CD14-positive monocyte (primary cell): ENCODE measurements around the gene HSPG2. TPM values are rescaled to one million over a fixed set of nuclear protein-coding genes. Genes with fewer than 3 reads are reported as not detected.

Source experiments
- DNase-seq, 3 donors: peaks; one replicate each; pipeline ENCODE4 v3.0.0-alpha.2; 2011 to 2022
- H2AFZ ChIP-seq: 2 replicates; pipeline ENCODE4 v1.6.0; 2012; ENCODE audit warnings: mild to moderate bottlenecking, low read depth, low read length, inconsistent platforms; ENCODE audit not compliant: insufficient read depth, poor library complexity, severe bottlenecking
- H3K27ac ChIP-seq, 2 donors: 1 replicate in 1 of 2; 2 replicates in 1 of 2; pipeline ENCODE4 v1.5.1; 2012 to 2013; ENCODE audit warnings: low read length in 2 of 2, control low read depth in 1 of 2, inconsistent platforms in 1 of 2, low read depth in 1 of 2, mild to moderate bottlenecking in 1 of 2
- H3K27me3 ChIP-seq, 2 donors: one replicate each; pipeline versions ENCODE4 v1.6.0 to v1.6.1; 2011 to 2013; ENCODE audit warnings: low read length in 2 of 2; ENCODE audit not compliant: control insufficient read depth in 2 of 2, insufficient read depth in 2 of 2
- H3K36me3 ChIP-seq, 2 donors: replicated peaks in 1 of 2; 1 replicate in 1 of 2; 2 replicates in 1 of 2; pipeline versions ENCODE4 v1.5.1 to v1.6.1; 2012 to 2013; ENCODE audit warnings: low read length in 2 of 2, control low read depth in 1 of 2, inconsistent platforms in 1 of 2, mild to moderate bottlenecking in 1 of 2; ENCODE audit not compliant: insufficient read depth in 2 of 2, control insufficient read depth in 1 of 2
- H3K4me1 ChIP-seq, 2 donors: 1 replicate in 1 of 2; 2 replicates in 1 of 2; pipeline versions ENCODE4 v1.5.1 to v1.6.1; 2012 to 2013; ENCODE audit warnings: low read length in 2 of 2, control low read depth in 1 of 2, inconsistent platforms in 1 of 2, mild to moderate bottlenecking in 1 of 2, moderate library complexity in 1 of 2; ENCODE audit not compliant: insufficient read depth in 2 of 2, control insufficient read depth in 1 of 2
- H3K4me2 ChIP-seq: replicated peaks from 2 replicates; pipeline ENCODE3; 2012; ENCODE audit warnings: low read length, moderate library complexity, mild to moderate bottlenecking; ENCODE audit not compliant: poor library complexity, severe bottlenecking; ENCODE audit errors: extremely low read depth
- H3K4me3 ChIP-seq, 3 experiments: fragments of 200-600 bp in 1 of 3; sonication (generic) in 1 of 3; replicated peaks in 1 of 3; 1 replicate in 2 of 3; 2 replicates in 1 of 3; pipeline ENCODE4 v1.5.1; 2011 to 2013; ENCODE audit warnings: low read length in 3 of 3, mild to moderate bottlenecking in 3 of 3, control low read depth in 2 of 3, low read depth in 2 of 3, inconsistent platforms in 1 of 3, moderate library complexity in 1 of 3
- H3K79me2 ChIP-seq: 2 replicates; pipeline ENCODE4 v1.6.0; 2012; ENCODE audit warnings: mild to moderate bottlenecking, control low read depth, inconsistent platforms, low read length, moderate library complexity; ENCODE audit not compliant: insufficient read depth
- H3K9ac ChIP-seq: 2 replicates; pipeline ENCODE4 v1.6.0; 2017; ENCODE audit warnings: low read length, mild to moderate bottlenecking; ENCODE audit not compliant: insufficient read depth, poor library complexity, severe bottlenecking
- H3K9me3 ChIP-seq, 2 donors: replicated peaks in 1 of 2; 1 replicate in 1 of 2; 2 replicates in 1 of 2; pipeline versions ENCODE4 v1.5.1 to v1.6.1; 2012 to 2013; ENCODE audit warnings: low read length in 2 of 2, control low read depth in 1 of 2; ENCODE audit not compliant: control insufficient read depth in 1 of 2, insufficient read depth in 1 of 2
- H4K20me1 ChIP-seq: 2 replicates; pipeline ENCODE4 v1.6.0; 2012; ENCODE audit warnings: mild to moderate bottlenecking, low read length, control low read depth, moderate library complexity; ENCODE audit not compliant: insufficient read depth
- H3K27ac Mint-ChIP-seq, 7 donors: one replicate each; pipeline ENCODE4 v1.8.0; 2020; ENCODE audit warnings: mild to moderate bottlenecking in 7 of 7, mixed read lengths in 7 of 7, moderate library complexity in 6 of 7, inconsistent platforms in 2 of 7
- H3K27me3 Mint-ChIP-seq, 3 donors: one replicate each; pipeline ENCODE4 v1.8.0; 2021 to 2022; ENCODE audit warnings: low read depth in 3 of 3, mild to moderate bottlenecking in 3 of 3, mixed read lengths in 3 of 3, moderate library complexity in 3 of 3, inconsistent platforms in 1 of 3
- H3K36me3 Mint-ChIP-seq, 2 donors: one replicate each; pipeline ENCODE4 v1.8.0; 2020; ENCODE audit warnings: mixed read lengths in 2 of 2, inconsistent platforms in 1 of 2, mild to moderate bottlenecking in 1 of 2
- H3K4me1 Mint-ChIP-seq: one replicate; pipeline ENCODE4 v1.8.0; 2020; ENCODE audit warnings: mild to moderate bottlenecking, mixed read lengths
- H3K4me3 Mint-ChIP-seq, 2 donors: one replicate each; pipeline ENCODE4 v1.8.0; 2020; ENCODE audit warnings: mild to moderate bottlenecking in 2 of 2, mixed read lengths in 2 of 2, moderate library complexity in 1 of 2
- H3K9me3 Mint-ChIP-seq, 7 donors: one replicate each; pipeline ENCODE4 v1.8.0; 2020 to 2022; ENCODE audit warnings: mixed read lengths in 7 of 7, mild to moderate bottlenecking in 6 of 7, moderate library complexity in 6 of 7, inconsistent platforms in 2 of 7
- WGBS: methylation state at CpG from one replicate; pipeline ENCODE4 v1.1.5; 2013; ENCODE audit warnings: missing lambda C conversion rate; ENCODE audit not compliant: insufficient coverage; 5-methylcytosine and 5-hydroxymethylcytosine counted together
- intact Hi-C, 2 donors: fragments of 100-400 bp; cut with micrococcal nuclease; formaldehyde crosslinking; loops; one replicate each; pipeline versions ENCODE4 v1.15.0 to v1.15.1; 2023
- polyA plus RNA-seq, 3 donors: library from polyadenylated mRNA; depleted of rRNA in 1 of 3; unstranded in 2 of 3; stranded (reverse) in 1 of 3; fragments of 300-500 nt in 2 of 3; fragments of >200 nt in 1 of 3; fragmentation: Illumina TruSeq in 2 of 3; gene quantifications; 1 replicate in 2 of 3; 2 replicates in 1 of 3; pipeline ENCODE4 v1.2.3, GENCODE V29; 2012 to 2021
- TF ChIP-seq, protein P1 (sequence below): fragments of 200-600 bp; IDR thresholded peaks from one replicate; pipeline ENCODE4 v1.8.0; 2022; ENCODE audit warnings: antibody characterized with exemption, mild to moderate bottlenecking

The HSPG2 gene
- polyA plus RNA-seq, 3 donors, result 0.44 TPM; not detected in 2

DNA sequence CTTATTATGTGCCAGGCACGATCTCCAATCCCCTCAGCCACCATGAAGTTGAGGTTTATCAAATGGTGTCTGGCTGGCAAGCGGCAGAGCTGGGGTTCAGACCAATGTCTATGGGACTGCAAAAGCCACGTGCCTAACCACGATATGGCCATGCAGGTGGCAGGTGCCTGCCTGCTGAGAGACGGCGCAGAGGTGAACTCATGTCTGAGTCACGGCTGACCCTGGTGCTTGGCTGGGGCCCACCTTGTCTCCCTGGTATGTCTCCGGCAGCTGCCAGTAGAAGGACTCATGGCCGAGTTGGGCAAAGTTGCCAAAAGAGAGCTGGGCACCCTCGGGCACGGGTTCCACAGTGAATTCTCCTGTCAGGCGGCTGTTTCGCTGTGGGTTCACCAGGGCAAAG is 65.2 kb downstream of the HSPG2 start:
- no peaks in the 10 kb centered on the region for H3K9me3 Mint-ChIP-seq
- H4K20me1 ChIP-seq, result no peaks in the 10 kb centered on the region
- no peaks in the 10 kb centered on the region for H3K4me1 Mint-ChIP-seq
- H3K9me3 ChIP-seq, result no peaks in the 10 kb centered on the region
- H3K27ac ChIP-seq, result no peak overlapping the region
- no peaks in the 10 kb centered on the region for H3K36me3 Mint-ChIP-seq
- no peak overlapping the region for H3K4me2 ChIP-seq
- TF ChIP-seq, protein P1, sequence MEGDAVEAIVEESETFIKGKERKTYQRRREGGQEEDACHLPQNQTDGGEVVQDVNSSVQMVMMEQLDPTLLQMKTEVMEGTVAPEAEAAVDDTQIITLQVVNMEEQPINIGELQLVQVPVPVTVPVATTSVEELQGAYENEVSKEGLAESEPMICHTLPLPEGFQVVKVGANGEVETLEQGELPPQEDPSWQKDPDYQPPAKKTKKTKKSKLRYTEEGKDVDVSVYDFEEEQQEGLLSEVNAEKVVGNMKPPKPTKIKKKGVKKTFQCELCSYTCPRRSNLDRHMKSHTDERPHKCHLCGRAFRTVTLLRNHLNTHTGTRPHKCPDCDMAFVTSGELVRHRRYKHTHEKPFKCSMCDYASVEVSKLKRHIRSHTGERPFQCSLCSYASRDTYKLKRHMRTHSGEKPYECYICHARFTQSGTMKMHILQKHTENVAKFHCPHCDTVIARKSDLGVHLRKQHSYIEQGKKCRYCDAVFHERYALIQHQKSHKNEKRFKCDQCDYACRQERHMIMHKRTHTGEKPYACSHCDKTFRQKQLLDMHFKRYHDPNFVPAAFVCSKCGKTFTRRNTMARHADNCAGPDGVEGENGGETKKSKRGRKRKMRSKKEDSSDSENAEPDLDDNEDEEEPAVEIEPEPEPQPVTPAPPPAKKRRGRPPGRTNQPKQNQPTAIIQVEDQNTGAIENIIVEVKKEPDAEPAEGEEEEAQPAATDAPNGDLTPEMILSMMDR, result no peak
- H3K9ac ChIP-seq, result no peak overlapping the region
- no peaks in the 10 kb centered on the region for H3K79me2 ChIP-seq
- H3K36me3 ChIP-seq, result no peaks in the 10 kb centered on the region
- H3K4me3 ChIP-seq, result no peak overlapping the region
- no peak overlapping the region for H3K27ac Mint-ChIP-seq
- intact Hi-C loops, result no loop called here
- H3K27me3 Mint-ChIP-seq, result peaks cover 2 to 5% (median 3%) of the 10 kb centered on the region in 3 donors
- H3K27me3 ChIP-seq, result no peaks in the 10 kb centered on the region
- H3K4me3 Mint-ChIP-seq, result no peak overlapping the region
- DNase-seq, result no peak
- H2AFZ ChIP-seq, result no peak overlapping the region
- WGBS, result 95% methylated on average over 13 of the region's 13 CpGs
- H3K4me1 ChIP-seq, result no peaks in the 10 kb centered on the region

DNA sequence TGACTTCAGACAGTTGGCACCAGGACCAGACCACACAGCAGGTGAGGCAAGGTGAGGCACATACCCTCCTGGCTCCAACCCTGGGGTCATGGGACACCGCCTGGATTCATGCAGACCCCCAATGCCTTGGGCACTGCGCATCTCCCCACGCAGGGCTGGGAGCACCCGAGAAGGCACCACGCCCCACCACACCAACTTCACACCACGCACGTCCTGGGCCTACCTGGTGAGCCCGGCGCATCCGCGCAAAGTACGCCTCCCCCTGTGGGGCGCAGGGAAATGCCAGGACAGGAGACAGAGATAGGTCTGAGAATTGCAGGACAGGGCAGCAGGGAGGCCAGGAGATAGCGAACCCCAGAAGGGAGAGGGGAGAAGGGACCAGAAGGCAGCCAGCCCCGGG is 66.5 kb downstream of the HSPG2 start:
- intact Hi-C loops, result no loop called here
- H3K36me3 Mint-ChIP-seq, result no peaks in the 10 kb centered on the region

More for the DNA sequence above, 66.5 kb downstream of the HSPG2 start:
- Histone ChIP-seq H3K27ac (no peak overlapping the region), H3K4me3 (no peak overlapping the region), H3K9me3 (no peaks in the 10 kb centered on the region), H3K9ac (no peak overlapping the region), H3K27me3 (no peaks in the 10 kb centered on the region), H3K36me3 (no peaks in the 10 kb centered on the region), H2AFZ (no peak overlapping the region), H3K4me1 (no peaks in the 10 kb centered on the region), H3K4me2 (no peak overlapping the region), H3K79me2 (no peaks in the 10 kb centered on the region), H4K20me1 (no peaks in the 10 kb centered on the region)
- 98% methylated on average over 8 of the region's 15 CpGs for WGBS
- no peak for DNase-seq
- Mint-ChIP-seq H3K27me3 (peaks cover 0 to 4% (median 3%) of the 10 kb centered on the region in 3 donors), H3K27ac (no peak overlapping the region), H3K4me1 (peaks cover 7% of the 10 kb centered on the region), H3K9me3 (no peaks in the 10 kb centered on the region), H3K4me3 (no peak overlapping the region)
- TF ChIP-seq, protein P1, result no peak
